Measurements from ENCODE around the gene DMGDH.

Gene DMGDH

GRCh38 chr5:78997090-78997489, 72.4 kb downstream of the DMGDH start:
- TF ChIP-seq, protein P1, sequence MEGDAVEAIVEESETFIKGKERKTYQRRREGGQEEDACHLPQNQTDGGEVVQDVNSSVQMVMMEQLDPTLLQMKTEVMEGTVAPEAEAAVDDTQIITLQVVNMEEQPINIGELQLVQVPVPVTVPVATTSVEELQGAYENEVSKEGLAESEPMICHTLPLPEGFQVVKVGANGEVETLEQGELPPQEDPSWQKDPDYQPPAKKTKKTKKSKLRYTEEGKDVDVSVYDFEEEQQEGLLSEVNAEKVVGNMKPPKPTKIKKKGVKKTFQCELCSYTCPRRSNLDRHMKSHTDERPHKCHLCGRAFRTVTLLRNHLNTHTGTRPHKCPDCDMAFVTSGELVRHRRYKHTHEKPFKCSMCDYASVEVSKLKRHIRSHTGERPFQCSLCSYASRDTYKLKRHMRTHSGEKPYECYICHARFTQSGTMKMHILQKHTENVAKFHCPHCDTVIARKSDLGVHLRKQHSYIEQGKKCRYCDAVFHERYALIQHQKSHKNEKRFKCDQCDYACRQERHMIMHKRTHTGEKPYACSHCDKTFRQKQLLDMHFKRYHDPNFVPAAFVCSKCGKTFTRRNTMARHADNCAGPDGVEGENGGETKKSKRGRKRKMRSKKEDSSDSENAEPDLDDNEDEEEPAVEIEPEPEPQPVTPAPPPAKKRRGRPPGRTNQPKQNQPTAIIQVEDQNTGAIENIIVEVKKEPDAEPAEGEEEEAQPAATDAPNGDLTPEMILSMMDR (IDR thresholded peaks at IDR 0.05; ENCODE audit: low read depth, low read length): no peak
- H3K9me3 ChIP-seq (ENCODE audit: severe bottlenecking): no peaks in the 10 kb centered on the region
- no peak overlapping the region for H3K4me3 ChIP-seq (ENCODE audit: low read depth, low read length)
- H3K27ac ChIP-seq: no peak overlapping the region
- H3K27me3 ChIP-seq (ENCODE audit: insufficient read depth, low read depth, severe bottlenecking): no peaks in the 10 kb centered on the region
- no peaks in the 10 kb centered on the region for H3K36me3 ChIP-seq
- no peak for DNase-seq

DNA sequence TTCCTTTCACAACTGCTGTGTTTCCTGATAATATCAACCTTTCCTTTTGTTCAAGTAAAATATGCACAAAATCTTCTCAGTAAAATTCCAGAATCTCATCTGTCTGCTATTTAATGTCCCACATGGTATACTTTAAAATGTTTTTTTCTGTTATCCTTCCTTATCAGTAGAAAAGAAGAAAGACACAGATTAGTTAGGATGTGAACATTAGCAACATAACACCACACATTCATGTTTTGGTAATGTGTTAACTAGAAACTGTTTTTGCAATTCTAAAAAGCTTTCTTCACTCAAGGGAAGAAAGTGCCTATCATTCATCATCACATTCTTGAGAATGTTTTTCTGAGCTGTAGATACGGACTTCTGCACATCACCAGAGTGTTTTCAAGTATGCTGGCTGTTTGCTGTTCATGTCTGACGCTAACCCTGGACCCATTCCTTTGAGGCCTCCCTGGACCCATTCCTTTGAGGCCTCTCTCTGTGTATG, 73.9 kb downstream of the DMGDH start:
- H3K36me3 ChIP-seq: no peaks in the 10 kb centered on the region
- TF ChIP-seq, protein P1 (IDR thresholded peaks at IDR 0.05; ENCODE audit: low read depth, low read length): no peak
- no peak overlapping the region for H3K27ac ChIP-seq
- no peaks in the 10 kb centered on the region for H3K9me3 ChIP-seq (ENCODE audit: severe bottlenecking)
- no peaks in the 10 kb centered on the region for H3K27me3 ChIP-seq (ENCODE audit: insufficient read depth, low read depth, severe bottlenecking)
- H3K4me3 ChIP-seq (ENCODE audit: low read depth, low read length): no peak overlapping the region
- DNase-seq: no peak

GRCh38 chr5:78993165-78993564, 76.3 kb downstream of the DMGDH start:
- Histone ChIP-seq H3K4me3 (ENCODE audit: low read depth, low read length) (no peak overlapping the region), H3K36me3 (no peaks in the 10 kb centered on the region), H3K9me3 (ENCODE audit: severe bottlenecking) (no peaks in the 10 kb centered on the region), H3K27ac (no peak overlapping the region), H3K27me3 (ENCODE audit: insufficient read depth, low read depth, severe bottlenecking) (no peaks in the 10 kb centered on the region)
- TF ChIP-seq, protein P1 (IDR thresholded peaks at IDR 0.05; ENCODE audit: low read depth, low read length): no peak
- no peak for DNase-seq

- no peaks in the 10 kb centered on the region for H3K9me3 ChIP-seq (ENCODE audit: severe bottlenecking)
- H3K27me3 ChIP-seq (ENCODE audit: insufficient read depth, low read depth, severe bottlenecking): no peaks in the 10 kb centered on the region
- TF ChIP-seq, protein P1 (IDR thresholded peaks at IDR 0.05; ENCODE audit: low read depth, low read length): no peak
- no peak overlapping the region for H3K27ac ChIP-seq
- DNase-seq: no peak
- H3K36me3 ChIP-seq: no peaks in the 10 kb centered on the region
- H3K4me3 ChIP-seq (ENCODE audit: low read depth, low read length): no peak overlapping the region
Measured at GRCh38 chr5:78992146-78992545, 77.3 kb downstream of the DMGDH start.

DNA sequence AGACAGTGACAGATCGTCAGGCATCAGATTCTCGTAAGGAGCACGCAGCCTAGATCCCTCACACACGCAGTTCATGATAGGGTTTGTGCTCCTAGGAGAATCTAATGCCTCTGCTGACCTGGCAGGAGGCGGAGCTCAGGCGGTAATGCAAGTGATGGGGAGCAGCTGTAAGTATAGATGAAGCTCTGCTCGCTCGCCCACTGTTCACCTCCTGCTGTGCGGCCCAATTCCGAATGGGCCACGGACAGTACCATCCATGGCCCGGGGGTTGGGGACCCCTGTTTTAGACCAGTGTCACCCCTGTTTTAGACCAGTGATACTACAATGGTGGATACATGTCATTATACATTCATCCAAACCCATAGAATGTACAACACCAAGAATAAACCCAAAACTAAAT, 80.4 kb downstream of the DMGDH start:
- Histone ChIP-seq H3K27me3 (ENCODE audit: insufficient read depth, low read depth, severe bottlenecking) (no peaks in the 10 kb centered on the region), H3K27ac (no peak overlapping the region), H3K4me3 (ENCODE audit: low read depth, low read length) (no peak overlapping the region), H3K9me3 (ENCODE audit: severe bottlenecking) (no peaks in the 10 kb centered on the region), H3K36me3 (no peaks in the 10 kb centered on the region)
- TF ChIP-seq, protein P1 (IDR thresholded peaks at IDR 0.05; ENCODE audit: low read depth, low read length): no peak
- no peak for DNase-seq

DNA sequence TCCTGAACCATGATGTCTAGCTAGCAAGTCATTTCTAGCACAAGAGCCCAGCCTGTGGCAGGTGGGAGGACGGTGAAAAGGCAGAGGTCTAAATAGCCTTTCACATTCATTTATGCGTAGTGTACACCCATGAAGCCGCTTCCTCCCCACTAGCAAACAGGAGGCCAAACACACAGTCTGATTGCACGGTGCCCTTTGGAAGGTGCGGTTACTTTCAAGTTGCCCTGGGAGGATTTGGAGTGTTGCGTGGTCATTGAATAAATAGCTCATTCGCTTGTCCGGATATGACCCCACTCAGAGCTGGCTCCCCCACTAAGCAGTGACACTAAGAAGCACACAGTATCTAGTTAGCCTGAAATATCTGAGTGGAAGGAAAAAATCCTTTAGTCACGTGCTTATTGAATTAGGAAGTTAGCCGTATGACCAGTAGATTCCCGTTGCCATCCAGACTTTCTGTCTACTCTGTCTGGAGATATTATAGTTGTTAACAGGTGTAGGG, 83.7 kb downstream of the DMGDH start:
- Histone ChIP-seq H3K27ac (peak overlapping the region; percentile 94), H3K4me3 (ENCODE audit: low read depth, low read length) (peak overlapping the region; percentile 57), H3K9me3 (ENCODE audit: severe bottlenecking) (no peaks in the 10 kb centered on the region), H3K36me3 (no peaks in the 10 kb centered on the region), H3K27me3 (ENCODE audit: insufficient read depth, low read depth, severe bottlenecking) (no peaks in the 10 kb centered on the region)
- TF ChIP-seq, protein P1 (IDR thresholded peaks at IDR 0.05; ENCODE audit: low read depth, low read length): no peak
- peak; percentile 69 for DNase-seq
